ENCODE measurements around the gene GPR180. TPM values are rescaled to one million over a fixed set of nuclear protein-coding genes. Genes with fewer than 3 reads are reported as not detected.

The GPR180 gene
- total RNA-seq, 1 experiment from 2014 or later, result 5.6 TPM

- Histone ChIP-seq H3K27me3 (ENCODE audit: low read length) (no peaks in the 10 kb centered on the region), H3K9me3 (ENCODE audit: low read length) (no peaks in the 10 kb centered on the region), H3F3A (ENCODE audit: low read length, unreplicated experiment) (no peaks in the 10 kb centered on the region), H3K27ac (ENCODE audit: low read length) (no peak overlapping the region), H3K4me3 (ENCODE audit: low read length) (no peak overlapping the region), H3K4me2 (ENCODE audit: low read length) (peak overlapping the region; percentile 23; the same call in 1 of the 2 replicates), H3K9me2 (replicated peaks; ENCODE audit: low read length) (no peaks in the 10 kb centered on the region), H3K36me3 (ENCODE audit: low read depth, low read length) (no peaks in the 10 kb centered on the region), H3K79me2 (ENCODE audit: low read length) (no peaks in the 10 kb centered on the region), H2AFZ (ENCODE audit: low read length) (no peak overlapping the region), H4K20me1 (ENCODE audit: low read length) (no peaks in the 10 kb centered on the region), H3K4me1 (ENCODE audit: insufficient read depth, low read length) (peaks cover 10% of the 10 kb centered on the region), H3K9ac (ENCODE audit: low read length) (no peak overlapping the region)
- DNase-seq (peak; percentile 42), ATAC-seq (peak; percentile 51; the same call in 1 of the 2 replicates)
- TF ChIP-seq CTCF (conservative IDR thresholded peaks at IDR 0.05; ENCODE audit: low read depth, low read length), result no peak
- TF ChIP-seq EZH2phosphoT487 (IDR thresholded peaks at IDR 0.05; ENCODE audit: borderline replicate concordance, low read length), result no peak
- TF ChIP-seq EZH2 (IDR thresholded peaks at IDR 0.05; ENCODE audit: low read length, unreplicated experiment), result no peak
- CTCF ChIA-PET, result no interaction called here
- intact Hi-C loops (cut with micrococcal nuclease), result no loop called here
- POLR2A ChIA-PET (ENCODE audit: unreplicated experiment), result interaction anchor here (0.6 kb wide), 1 partner anchor 680 kb away, joined by 7 read pairs; no protein-coding TSS in a partner anchor
- BruUV-seq (replicated peaks), result no TSS peak
Observed at GRCh38 chr13:94678845-94679244, 77.2 kb downstream of the GPR180 start.

- ChIA-PET CTCF (no interaction called here), POLR2A (ENCODE audit: unreplicated experiment) (no interaction called here)
- no peak; the same call in 1 of the 2 replicates for ATAC-seq
Observed at GRCh38 chr13:94679614-94680013, 78.0 kb downstream of the GPR180 start.

More at GRCh38 chr13:94679614-94680013, 78.0 kb downstream of the GPR180 start:
- no peaks in the 10 kb centered on the region for H3K36me3 ChIP-seq (ENCODE audit: low read depth, low read length)
- no peaks in the 10 kb centered on the region for H4K20me1 ChIP-seq (ENCODE audit: low read length)
- no peak overlapping the region for H3K4me3 ChIP-seq (ENCODE audit: low read length)
- no peaks in the 10 kb centered on the region for H3K9me3 ChIP-seq (ENCODE audit: low read length)
- no peak overlapping the region for H3K27ac ChIP-seq (ENCODE audit: low read length)
- H3F3A ChIP-seq (ENCODE audit: low read length, unreplicated experiment), result no peaks in the 10 kb centered on the region
- H3K79me2 ChIP-seq (ENCODE audit: low read length), result no peaks in the 10 kb centered on the region
- H3K9me2 ChIP-seq (replicated peaks; ENCODE audit: low read length), result no peaks in the 10 kb centered on the region
- BruUV-seq (replicated peaks), result no TSS peak
- peaks cover 10% of the 10 kb centered on the region for H3K4me1 ChIP-seq (ENCODE audit: insufficient read depth, low read length)
- H3K4me2 ChIP-seq (ENCODE audit: low read length), result no peak overlapping the region
- H2AFZ ChIP-seq (ENCODE audit: low read length), result no peak overlapping the region
- H3K9ac ChIP-seq (ENCODE audit: low read length), result no peak overlapping the region
- intact Hi-C loops (cut with micrococcal nuclease), result no loop called here
- no peak for DNase-seq
- H3K27me3 ChIP-seq (ENCODE audit: low read length), result no peaks in the 10 kb centered on the region
- TF ChIP-seq EZH2phosphoT487 (IDR thresholded peaks at IDR 0.05; ENCODE audit: borderline replicate concordance, low read length) (no peak), CTCF (conservative IDR thresholded peaks at IDR 0.05; ENCODE audit: low read depth, low read length) (no peak), EZH2 (IDR thresholded peaks at IDR 0.05; ENCODE audit: low read length, unreplicated experiment) (no peak)
